CD14-positive monocyte (primary cell): ENCODE measurements around the gene VN1R5. TPM values are rescaled to one million over a fixed set of nuclear protein-coding genes. Genes with fewer than 3 reads are reported as not detected.
A peak's percentile ranks its signal among the peaks of the same experiment; 100 is the strongest.
"Not testable (repeated sequence)": the region's sequence is repeated elsewhere in the genome, so short reads cannot be mapped to it uniquely, and the experiment has no call there.

Experiments
- DNase-seq, 3 donors: peaks; one replicate each; pipeline ENCODE4 v3.0.0-alpha.2; 2011 to 2022
- H2AFZ ChIP-seq: 2 replicates; pipeline ENCODE4 v1.6.0; 2012; ENCODE audit warnings: mild to moderate bottlenecking, low read depth, low read length, inconsistent platforms; ENCODE audit not compliant: insufficient read depth, poor library complexity, severe bottlenecking
- H3K27ac ChIP-seq, 2 donors: 1 replicate in 1 of 2; 2 replicates in 1 of 2; pipeline ENCODE4 v1.5.1; 2012 to 2013; ENCODE audit warnings: low read length in 2 of 2, control low read depth in 1 of 2, inconsistent platforms in 1 of 2, low read depth in 1 of 2, mild to moderate bottlenecking in 1 of 2
- H3K27me3 ChIP-seq, 2 donors: one replicate each; pipeline versions ENCODE4 v1.6.0 to v1.6.1; 2011 to 2013; ENCODE audit warnings: low read length in 2 of 2; ENCODE audit not compliant: control insufficient read depth in 2 of 2, insufficient read depth in 2 of 2
- H3K36me3 ChIP-seq, 2 donors: replicated peaks in 1 of 2; 1 replicate in 1 of 2; 2 replicates in 1 of 2; pipeline versions ENCODE4 v1.5.1 to v1.6.1; 2012 to 2013; ENCODE audit warnings: low read length in 2 of 2, control low read depth in 1 of 2, inconsistent platforms in 1 of 2, mild to moderate bottlenecking in 1 of 2; ENCODE audit not compliant: insufficient read depth in 2 of 2, control insufficient read depth in 1 of 2
- H3K4me1 ChIP-seq, 2 donors: 1 replicate in 1 of 2; 2 replicates in 1 of 2; pipeline versions ENCODE4 v1.5.1 to v1.6.1; 2012 to 2013; ENCODE audit warnings: low read length in 2 of 2, control low read depth in 1 of 2, inconsistent platforms in 1 of 2, mild to moderate bottlenecking in 1 of 2, moderate library complexity in 1 of 2; ENCODE audit not compliant: insufficient read depth in 2 of 2, control insufficient read depth in 1 of 2
- H3K4me2 ChIP-seq: replicated peaks from 2 replicates; pipeline ENCODE3; 2012; ENCODE audit warnings: low read length, moderate library complexity, mild to moderate bottlenecking; ENCODE audit not compliant: poor library complexity, severe bottlenecking; ENCODE audit errors: extremely low read depth
- H3K4me3 ChIP-seq, 3 experiments: fragments of 200-600 bp in 1 of 3; sonication (generic) in 1 of 3; replicated peaks in 1 of 3; 1 replicate in 2 of 3; 2 replicates in 1 of 3; pipeline ENCODE4 v1.5.1; 2011 to 2013; ENCODE audit warnings: low read length in 3 of 3, mild to moderate bottlenecking in 3 of 3, control low read depth in 2 of 3, low read depth in 2 of 3, inconsistent platforms in 1 of 3, moderate library complexity in 1 of 3
- H3K79me2 ChIP-seq: 2 replicates; pipeline ENCODE4 v1.6.0; 2012; ENCODE audit warnings: mild to moderate bottlenecking, control low read depth, inconsistent platforms, low read length, moderate library complexity; ENCODE audit not compliant: insufficient read depth
- H3K9ac ChIP-seq: 2 replicates; pipeline ENCODE4 v1.6.0; 2017; ENCODE audit warnings: low read length, mild to moderate bottlenecking; ENCODE audit not compliant: insufficient read depth, poor library complexity, severe bottlenecking
- H3K9me3 ChIP-seq, 2 donors: replicated peaks in 1 of 2; 1 replicate in 1 of 2; 2 replicates in 1 of 2; pipeline versions ENCODE4 v1.5.1 to v1.6.1; 2012 to 2013; ENCODE audit warnings: low read length in 2 of 2, control low read depth in 1 of 2; ENCODE audit not compliant: control insufficient read depth in 1 of 2, insufficient read depth in 1 of 2
- H4K20me1 ChIP-seq: 2 replicates; pipeline ENCODE4 v1.6.0; 2012; ENCODE audit warnings: mild to moderate bottlenecking, low read length, control low read depth, moderate library complexity; ENCODE audit not compliant: insufficient read depth
- H3K27ac Mint-ChIP-seq, 7 donors: one replicate each; pipeline ENCODE4 v1.8.0; 2020; ENCODE audit warnings: mild to moderate bottlenecking in 7 of 7, mixed read lengths in 7 of 7, moderate library complexity in 6 of 7, inconsistent platforms in 2 of 7
- H3K27me3 Mint-ChIP-seq, 3 donors: one replicate each; pipeline ENCODE4 v1.8.0; 2021 to 2022; ENCODE audit warnings: low read depth in 3 of 3, mild to moderate bottlenecking in 3 of 3, mixed read lengths in 3 of 3, moderate library complexity in 3 of 3, inconsistent platforms in 1 of 3
- H3K36me3 Mint-ChIP-seq, 2 donors: one replicate each; pipeline ENCODE4 v1.8.0; 2020; ENCODE audit warnings: mixed read lengths in 2 of 2, inconsistent platforms in 1 of 2, mild to moderate bottlenecking in 1 of 2
- H3K4me1 Mint-ChIP-seq: one replicate; pipeline ENCODE4 v1.8.0; 2020; ENCODE audit warnings: mild to moderate bottlenecking, mixed read lengths
- H3K4me3 Mint-ChIP-seq, 2 donors: one replicate each; pipeline ENCODE4 v1.8.0; 2020; ENCODE audit warnings: mild to moderate bottlenecking in 2 of 2, mixed read lengths in 2 of 2, moderate library complexity in 1 of 2
- H3K9me3 Mint-ChIP-seq, 7 donors: one replicate each; pipeline ENCODE4 v1.8.0; 2020 to 2022; ENCODE audit warnings: mixed read lengths in 7 of 7, mild to moderate bottlenecking in 6 of 7, moderate library complexity in 6 of 7, inconsistent platforms in 2 of 7
- CTCF ChIP-seq: fragments of 200-600 bp; IDR thresholded peaks from one replicate; pipeline ENCODE4 v1.8.0; 2022; ENCODE audit warnings: antibody characterized with exemption, mild to moderate bottlenecking
- WGBS: methylation state at CpG from one replicate; pipeline ENCODE4 v1.1.5; 2013; ENCODE audit warnings: missing lambda C conversion rate; ENCODE audit not compliant: insufficient coverage; 5-methylcytosine and 5-hydroxymethylcytosine counted together
- intact Hi-C, 2 donors: fragments of 100-400 bp; cut with micrococcal nuclease; formaldehyde crosslinking; loops; one replicate each; pipeline versions ENCODE4 v1.15.0 to v1.15.1; 2023
- polyA minus RNA-seq: library from RNA; depleted of rRNA, polyadenylated mRNA; stranded (reverse); fragments of >200 nt; gene quantifications from 2 replicates; pipeline ENCODE4 v1.2.3, GENCODE V29; 2012
- polyA plus RNA-seq, 3 donors: library from polyadenylated mRNA; depleted of rRNA in 1 of 3; unstranded in 2 of 3; stranded (reverse) in 1 of 3; fragments of 300-500 nt in 2 of 3; fragments of >200 nt in 1 of 3; fragmentation: Illumina TruSeq in 2 of 3; gene quantifications; 1 replicate in 2 of 3; 2 replicates in 1 of 3; pipeline ENCODE4 v1.2.3, GENCODE V29; 2012 to 2021
- total RNA-seq, 12 experiments: library from RNA in 1 of 12; stranded (reverse) in 1 of 12; fragments of 120-200 nt in 1 of 12; gene quantifications; one replicate each; pipeline ENCODE4 v1.2.4 and lab custom pipeline; 2013 to 2026; ENCODE audit warnings: mixed read lengths in 6 of 12, inconsistent platforms in 1 of 12

The VN1R5 gene
- total RNA-seq (2013) = not detected
- polyA plus RNA-seq = not detected
- not detected in 2 replicates for polyA minus RNA-seq
- total RNA-seq (lab: John Stamatoyannopoulos, UW) = 0 to 0.30 (median 0) reads per million in 11 experiments

- H3K27ac Mint-ChIP-seq, H3K4me1 Mint-ChIP-seq, H3K79me2 ChIP-seq, H3K36me3 ChIP-seq, H3K27me3 ChIP-seq, H3K4me2 ChIP-seq, intact Hi-C loops, H3K4me1 ChIP-seq, H3K27me3 Mint-ChIP-seq, H3K9ac ChIP-seq, H3K4me3 ChIP-seq, H3K9me3 ChIP-seq, H3K27ac ChIP-seq, H4K20me1 ChIP-seq, H2AFZ ChIP-seq, H3K4me3 Mint-ChIP-seq, H3K36me3 Mint-ChIP-seq, DNase-seq: not testable (repeated sequence)
- H3K9me3 Mint-ChIP-seq = peaks cover 9 to 17% (median 12%) of the 10 kb centered on the region in 7 donors
- WGBS = no CpG with 5 or more reads among the region's 1 CpG
Observed at GRCh38 chr1:247255772-247256171, at the start of gene VN1R5. Gene VN1R5, plus strand, starts transcription at chr1:247256072.

GRCh38 chr1:247209396-247209795 lies 46.5 kb upstream of the VN1R5 start:
- H3K4me1 Mint-ChIP-seq = peaks cover 23% of the 10 kb centered on the region
- peaks cover 11 to 34% of the 10 kb centered on the region in 2 donors for H3K36me3 ChIP-seq
- H3K27ac ChIP-seq = peak overlapping the region in 1 of 2 donors; percentile 93

More at GRCh38 chr1:247209396-247209795, 46.5 kb upstream of the VN1R5 start:
- Histone ChIP-seq H3K4me1 (peaks cover 17 to 22% of the 10 kb centered on the region in 2 donors), H3K9ac (no peak overlapping the region), H3K4me3 (peak overlapping the region in 1 of 3 experiments; percentile 83), H3K9me3 (peaks cover 33% of the 10 kb centered on the region in 2 donors), H3K79me2 (peaks cover 64% of the 10 kb centered on the region), H2AFZ (no peak overlapping the region), H3K27me3 (no peaks in the 10 kb centered on the region), H4K20me1 (peaks cover 23% of the 10 kb centered on the region), H3K4me2 (peak overlapping the region; percentile 86)
- Mint-ChIP-seq H3K9me3 (peaks cover 26 to 44% (median 37%) of the 10 kb centered on the region in 7 donors), H3K27me3 (no peaks in the 10 kb centered on the region), H3K4me3 (peak overlapping the region; percentile 90 to 91), H3K27ac (peak overlapping the region in 5 of 7 donors; percentile 49 to 97 (median 90)), H3K36me3 (peaks cover 29 to 42% of the 10 kb centered on the region in 2 donors)
- DNase-seq = peak in 1 of 3 donors; percentile 25
- no CpG with 5 or more reads among the region's 2 CpGs for WGBS
- intact Hi-C loops = loop anchor here (5.0 to 10.0 kb wide), 2 partner anchors 42 to 365 kb away; no protein-coding TSS in a partner anchor
- no peak for TF ChIP-seq CTCF
